NCI-H146 (cell line): ENCODE results near the gene SACM1L.
"Not testable (repeated sequence)": the region's sequence is repeated elsewhere in the genome, so short reads cannot be mapped to it uniquely, and the experiment has no call there.

Experiments
- DNase-seq: peaks from one replicate; lab custom pipeline; 2025; lab: John Stamatoyannopoulos, UW

SACM1L gene

DNA sequence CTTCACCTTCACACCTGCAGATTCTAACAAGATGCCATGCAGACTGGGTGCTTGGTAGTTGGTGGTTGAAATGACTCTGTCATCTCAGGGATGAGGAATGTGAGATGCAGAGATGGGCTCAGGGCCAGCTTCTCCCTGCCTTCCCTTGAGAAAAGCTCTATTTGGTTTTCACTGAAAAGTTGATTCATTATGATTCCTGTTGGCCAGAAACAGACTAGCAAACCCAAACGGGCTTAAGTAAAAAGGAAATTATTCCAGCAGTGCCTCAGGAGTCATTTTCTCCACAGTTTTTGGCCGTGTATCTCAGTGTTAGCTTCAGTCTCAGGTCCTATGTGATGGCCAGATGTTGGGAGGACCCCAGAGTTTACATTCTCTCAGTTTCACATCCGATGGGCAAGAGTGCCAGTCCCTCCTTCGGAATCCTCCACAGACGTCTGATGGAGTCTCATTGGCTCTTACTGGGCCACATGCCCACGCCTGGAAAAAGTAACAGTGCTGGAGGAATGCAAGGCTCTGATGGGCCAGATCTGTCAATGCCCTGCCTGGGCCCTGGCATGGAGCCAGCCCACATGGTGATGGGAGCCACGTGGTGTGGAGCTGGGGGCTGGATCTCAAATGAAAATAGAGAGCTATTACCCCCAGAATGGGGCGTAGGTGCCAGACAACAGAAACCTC, 22.3 kb upstream of the SACM1L start:
- DNase-seq, result no peak

DNA sequence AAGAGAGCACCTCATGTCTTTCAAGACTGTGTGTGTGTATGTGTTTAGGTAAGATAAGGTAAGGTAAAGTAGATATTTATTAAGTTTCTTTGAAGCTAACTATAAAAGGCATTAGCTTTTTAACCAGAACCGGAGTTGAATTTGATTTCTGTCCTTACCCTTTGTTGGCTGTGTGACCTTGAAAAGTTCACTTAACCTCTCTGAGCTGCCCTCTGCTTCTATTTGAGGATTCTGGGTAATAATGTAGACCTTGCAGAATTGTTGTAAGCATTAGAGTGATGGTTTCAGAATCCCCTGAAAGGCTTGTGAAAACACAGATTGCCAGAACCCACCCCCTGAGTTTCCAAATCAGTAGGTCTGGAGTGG, 21.6 kb upstream of the SACM1L start:
- DNase-seq, result no peak

DNA sequence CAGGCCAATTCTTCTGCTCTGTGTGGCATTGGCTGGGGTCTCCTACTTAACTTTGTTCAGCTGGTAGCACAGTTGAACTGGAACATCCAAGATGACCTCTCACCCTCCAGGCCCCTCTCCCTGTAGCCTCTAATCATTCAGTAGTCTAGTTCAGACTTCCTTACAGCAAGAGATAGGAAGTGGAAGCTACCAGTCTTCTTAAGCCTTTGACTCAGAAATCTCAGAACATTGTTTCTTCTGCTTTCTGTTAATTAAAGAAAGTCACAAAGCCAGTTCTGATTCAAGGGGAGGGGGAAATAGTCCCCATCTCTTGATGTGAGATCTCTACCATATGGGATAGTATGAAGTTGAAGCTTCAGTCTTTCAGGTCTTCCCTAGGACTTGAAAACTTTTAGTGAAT, 18.8 kb upstream of the SACM1L start:
- no peak for DNase-seq

DNA sequence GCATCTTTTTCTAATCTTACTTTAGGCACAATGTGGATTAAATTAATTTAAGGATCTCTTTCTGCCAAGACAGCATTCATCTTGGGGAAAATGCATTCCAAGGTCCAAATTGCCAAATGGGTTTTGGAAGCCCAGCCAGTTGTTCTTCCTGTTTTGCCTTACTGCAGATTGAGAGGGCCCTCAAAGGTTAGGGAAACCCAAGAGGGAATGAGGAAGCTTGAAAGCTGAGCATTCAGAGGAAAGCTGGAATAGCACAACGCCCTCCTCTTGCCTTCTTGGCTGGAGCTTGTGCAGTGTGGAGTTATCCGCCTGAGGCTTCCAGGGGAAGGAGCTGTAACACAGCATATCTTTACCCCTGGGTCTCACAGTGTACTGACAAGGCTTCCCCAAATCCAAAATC, 18.2 kb upstream of the SACM1L start:
- no peak for DNase-seq

DNA sequence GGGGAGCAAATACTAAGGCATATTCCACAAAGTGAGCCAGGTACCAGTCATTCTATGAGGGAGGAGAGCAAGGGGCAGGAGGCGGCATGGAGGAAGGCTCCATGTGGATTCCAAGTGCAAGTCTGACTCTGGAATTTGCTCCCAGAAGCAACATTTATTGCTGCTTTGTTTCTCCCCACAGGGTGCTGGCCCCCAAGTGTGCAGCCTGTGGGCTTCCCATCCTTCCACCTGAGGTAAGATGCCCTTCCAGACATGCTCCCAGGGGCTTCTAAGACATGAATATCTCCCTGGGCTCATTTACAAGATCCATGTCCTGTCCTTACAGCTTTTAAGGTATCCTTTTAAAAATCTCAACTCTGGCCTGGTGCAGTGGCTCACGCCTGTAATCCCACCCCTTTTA, 15.9 kb upstream of the SACM1L start:
- no peak for DNase-seq

DNA sequence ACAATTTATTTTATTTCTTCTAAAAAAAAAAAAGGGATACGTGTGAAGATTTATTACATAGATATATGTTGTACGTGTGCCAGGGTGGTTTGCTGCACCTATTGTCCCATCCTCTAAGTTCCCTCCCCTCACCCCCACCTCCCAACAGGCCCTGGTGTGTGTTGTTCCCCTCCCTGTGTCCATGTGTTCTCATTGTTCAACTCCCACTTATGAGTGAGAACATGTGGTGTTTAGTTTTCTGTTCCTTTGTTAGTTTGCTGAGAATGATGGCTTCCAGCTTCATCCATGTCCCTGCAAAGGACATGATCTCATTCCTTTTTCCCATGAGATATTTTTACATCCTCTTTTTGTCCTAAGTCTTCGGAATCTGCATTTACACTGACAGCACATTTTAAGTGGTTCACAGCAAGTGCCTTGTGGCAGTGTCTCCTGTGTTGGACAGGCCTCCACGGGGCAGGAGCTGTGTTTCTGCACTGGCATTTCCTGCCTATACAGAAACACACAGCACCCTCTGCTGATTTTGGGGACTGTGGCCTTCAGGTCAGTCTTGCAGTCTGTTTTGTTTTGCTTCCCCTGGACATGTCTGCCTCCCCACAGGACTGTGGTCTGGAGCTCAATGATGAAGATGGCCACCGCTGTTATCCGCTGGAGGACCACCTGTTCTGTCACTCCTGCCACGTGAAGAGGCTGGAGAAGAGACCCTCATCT, 12.7 kb upstream of the SACM1L start:
- DNase-seq, result no peak

DNA sequence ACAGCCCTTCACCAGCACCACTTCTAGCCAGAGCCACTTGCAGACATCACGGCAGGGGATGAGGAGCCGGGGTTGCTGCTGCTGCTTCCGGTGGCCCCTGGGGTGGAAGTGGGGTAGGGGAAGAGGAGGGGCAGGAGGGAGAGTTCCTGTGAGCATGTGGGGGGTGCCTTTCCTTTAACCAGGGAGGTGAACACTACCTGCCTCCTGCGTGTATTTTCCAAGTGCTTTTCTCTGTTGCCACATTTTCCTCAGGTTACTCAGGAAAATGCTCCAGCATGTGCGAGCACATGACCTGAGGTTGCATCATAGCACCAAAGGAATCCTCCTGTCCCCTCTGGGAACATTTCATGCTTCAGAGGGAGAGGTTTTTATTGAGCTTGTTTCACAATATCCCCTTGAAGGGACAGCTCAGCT, 12.2 kb upstream of the SACM1L start:
- DNase-seq, result no peak

DNA sequence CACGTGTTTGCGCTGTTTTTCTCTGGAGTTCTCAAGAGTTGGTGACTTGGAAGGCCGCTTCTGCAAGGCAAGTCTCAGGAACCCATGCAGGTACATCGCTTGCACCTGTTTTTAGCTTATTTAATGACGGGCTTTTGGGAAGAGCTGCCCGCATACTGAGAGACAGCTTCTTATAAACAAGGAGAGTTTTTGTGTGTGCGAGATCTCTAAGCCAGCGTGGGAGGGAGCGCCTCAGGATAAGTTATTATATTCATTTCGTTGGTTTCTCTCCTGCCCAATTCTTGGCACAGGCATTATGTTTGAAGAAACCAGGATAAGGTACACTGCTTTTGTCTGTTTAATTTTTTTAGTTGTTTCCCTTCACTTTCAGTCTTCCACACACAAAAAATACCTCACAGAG, 11.4 kb upstream of the SACM1L start:
- no peak for DNase-seq

DNA sequence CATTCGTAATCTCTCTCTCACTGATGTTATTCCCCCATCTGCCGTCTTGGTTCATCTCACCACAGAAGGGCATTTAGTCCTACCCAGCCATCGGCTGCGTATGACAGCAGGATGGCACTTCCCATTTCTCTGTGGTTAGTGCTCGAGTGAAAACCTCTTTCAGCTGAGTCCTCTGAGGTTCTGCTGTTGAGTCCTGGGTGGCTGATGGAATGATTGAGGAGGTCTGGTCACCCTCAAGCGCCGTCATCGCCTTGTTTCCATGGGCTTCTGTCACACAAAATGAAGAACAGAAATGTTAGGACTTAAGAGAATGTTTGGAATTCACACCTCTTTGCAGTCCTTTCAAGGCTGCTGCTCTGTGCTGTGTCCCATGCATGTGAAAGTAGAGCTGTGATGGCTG, 9.4 kb upstream of the SACM1L start:
- no peak for DNase-seq

DNA sequence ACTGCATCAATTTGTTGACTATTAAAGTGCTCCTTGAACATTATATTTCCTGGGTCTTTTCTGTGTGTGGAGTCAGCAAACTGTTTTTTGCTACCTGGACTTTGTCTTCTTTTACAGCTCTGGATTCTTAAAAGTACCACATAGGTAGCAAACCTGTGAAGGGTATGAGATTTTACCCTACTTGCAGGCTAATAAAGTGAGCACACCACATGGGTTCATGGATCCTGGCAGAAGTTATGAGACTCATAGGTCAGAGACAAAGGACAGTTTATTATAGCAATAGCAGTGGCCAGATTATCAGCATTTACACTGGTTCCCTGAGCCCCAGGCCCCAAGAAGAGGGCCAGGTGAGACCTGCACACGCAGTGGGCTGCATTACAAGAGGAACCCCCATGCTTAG, 8.0 kb upstream of the SACM1L start:
- no peak for DNase-seq

DNA sequence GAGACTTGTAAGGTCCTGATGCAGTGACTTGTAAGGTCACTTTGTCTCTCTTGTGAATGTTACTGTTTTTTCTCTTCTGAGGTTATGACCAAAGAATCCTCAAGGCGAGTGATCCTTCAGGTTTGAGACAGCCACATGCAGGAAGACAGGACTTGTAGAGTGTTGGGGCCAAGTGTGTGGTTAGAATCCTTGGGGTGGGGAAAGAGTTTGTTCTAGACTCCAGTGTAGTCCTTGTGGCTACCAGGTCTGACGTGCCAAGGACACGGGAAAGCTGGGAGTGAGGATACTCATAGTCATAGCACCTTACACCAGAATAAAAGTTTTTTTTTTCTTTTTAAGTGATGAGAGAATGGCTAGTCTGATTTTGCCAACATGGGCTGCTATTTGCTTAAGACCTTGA, 7.3 kb upstream of the SACM1L start:
- DNase-seq, result no peak

DNA sequence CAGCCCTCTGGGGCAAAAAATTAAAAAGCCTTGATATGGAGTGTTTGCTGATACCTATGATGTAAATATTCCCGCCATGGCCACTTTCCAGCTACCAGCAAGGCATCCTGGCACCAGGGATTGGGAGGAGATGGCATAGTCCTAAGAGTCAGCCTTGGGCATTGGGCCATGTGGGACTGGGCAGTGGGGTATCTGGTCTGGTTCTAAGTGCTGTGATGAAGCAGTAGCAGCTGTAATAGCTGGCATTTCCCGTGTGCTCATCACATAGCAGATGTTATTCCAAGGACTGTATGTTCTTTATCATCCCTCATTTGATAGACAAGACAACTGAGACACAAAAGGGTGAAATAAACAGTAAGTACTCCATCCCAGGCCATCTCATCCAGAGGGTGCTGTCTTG, 6.9 kb upstream of the SACM1L start:
- no peak for DNase-seq

DNA sequence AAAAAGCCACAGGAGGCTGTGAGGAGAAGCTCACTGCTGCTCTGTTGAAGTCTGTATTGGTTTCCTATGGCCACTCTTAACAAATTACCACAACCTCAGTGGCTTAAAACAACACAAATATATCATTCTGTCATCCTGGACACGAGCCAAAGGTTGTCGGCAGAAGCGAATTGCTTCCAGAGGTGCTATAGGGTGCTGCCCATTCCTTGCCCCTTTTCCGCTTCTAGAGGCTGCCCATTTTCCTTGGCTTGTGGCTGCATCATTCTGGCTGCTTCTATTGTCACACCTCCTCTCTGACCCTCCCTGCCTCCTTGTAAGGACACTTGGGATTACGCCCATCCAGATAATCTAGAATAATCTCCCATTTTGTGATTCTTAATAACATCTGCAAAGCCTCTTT, 6.4 kb upstream of the SACM1L start:
- DNase-seq, result no peak

DNA sequence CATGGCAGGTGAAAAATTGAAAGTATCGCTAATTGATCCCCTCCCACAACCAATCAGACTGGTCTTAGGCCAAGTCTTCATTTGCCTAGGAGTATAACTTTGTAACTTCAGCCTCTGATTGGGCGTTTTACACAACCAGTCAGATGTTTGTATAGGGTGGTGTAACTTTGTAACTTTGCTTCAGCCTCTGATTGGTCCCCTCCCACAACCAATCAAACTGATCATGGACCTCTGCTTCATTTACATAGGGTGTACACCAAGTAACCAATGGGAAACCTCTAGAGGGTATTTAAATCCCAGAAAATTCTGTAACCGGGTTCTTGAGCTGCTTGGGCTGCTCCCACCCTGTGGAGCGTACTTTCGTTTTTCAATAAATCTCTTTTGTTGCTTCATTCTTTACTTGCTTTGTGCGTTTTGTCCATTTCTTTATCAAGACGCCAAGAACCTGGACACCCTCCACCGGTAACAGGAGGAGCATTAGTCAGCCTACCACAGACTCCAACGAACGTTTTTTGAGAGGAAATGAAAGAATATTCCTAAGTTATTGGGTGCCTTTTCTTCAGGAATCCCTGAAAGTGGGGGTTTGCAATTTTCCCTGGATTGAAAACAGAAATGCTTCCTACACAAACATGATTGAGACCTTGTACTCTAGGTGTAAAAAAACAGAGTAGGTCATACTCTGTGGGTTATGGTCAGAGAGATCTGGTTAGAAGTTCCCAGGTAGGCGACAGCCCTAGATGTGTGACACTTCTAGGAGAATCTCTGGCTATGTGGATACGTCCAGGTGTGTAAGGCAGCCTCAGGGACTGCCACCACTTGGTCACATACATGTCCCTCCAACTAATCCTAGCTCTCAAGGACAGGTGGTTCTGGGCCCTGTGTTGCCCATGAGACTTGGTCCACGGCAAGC, 5.5 kb upstream of the SACM1L start:
- DNase-seq, result no peak

DNA sequence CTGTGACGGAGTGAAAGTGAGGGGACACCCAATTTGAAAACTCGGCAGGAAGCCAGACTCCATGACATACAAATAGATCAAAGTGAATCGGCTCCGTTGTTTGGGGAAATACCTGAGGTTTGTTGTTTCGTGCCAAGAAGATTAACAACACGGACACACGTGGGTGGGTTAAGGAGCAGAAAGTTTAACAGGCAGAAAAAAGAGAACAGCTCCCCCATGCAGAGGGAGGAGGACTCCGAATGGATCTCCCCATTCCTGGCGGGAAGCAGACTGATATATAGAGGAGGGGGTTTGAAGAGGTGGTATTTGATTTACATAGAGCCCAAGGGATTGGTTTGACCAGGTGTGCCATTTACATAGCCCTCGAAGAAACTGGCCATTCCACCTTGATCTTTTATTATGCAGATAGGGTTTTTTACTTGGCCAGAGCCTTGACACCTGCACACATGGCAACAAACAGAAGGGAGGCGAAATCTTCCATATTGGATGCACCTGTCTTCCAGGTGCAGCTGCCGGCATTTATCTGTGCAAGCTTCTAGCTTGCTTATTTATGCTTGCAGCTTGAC, 4.8 kb upstream of the SACM1L start:
- DNase-seq, result peak; percentile 91

DNA sequence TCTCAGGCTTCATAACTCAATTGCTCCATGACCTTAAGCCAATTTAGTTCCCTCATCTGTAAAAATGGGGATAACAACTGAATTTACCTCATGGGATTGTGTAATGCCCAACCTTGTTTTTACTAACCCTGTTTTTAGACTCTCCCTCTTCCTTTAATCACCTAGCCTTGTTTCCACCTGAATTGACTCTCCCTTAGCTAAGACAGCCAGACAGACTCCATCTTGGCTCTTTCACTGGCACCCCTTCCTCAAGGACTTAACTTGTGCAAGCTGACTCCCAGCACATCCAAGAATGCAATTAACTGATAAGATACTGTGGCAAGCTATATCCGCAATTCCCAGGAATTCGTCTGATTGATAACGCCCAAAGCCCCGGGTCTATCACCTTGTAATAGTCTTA, 3.5 kb upstream of the SACM1L start:
- DNase-seq, result not testable (repeated sequence)

DNA sequence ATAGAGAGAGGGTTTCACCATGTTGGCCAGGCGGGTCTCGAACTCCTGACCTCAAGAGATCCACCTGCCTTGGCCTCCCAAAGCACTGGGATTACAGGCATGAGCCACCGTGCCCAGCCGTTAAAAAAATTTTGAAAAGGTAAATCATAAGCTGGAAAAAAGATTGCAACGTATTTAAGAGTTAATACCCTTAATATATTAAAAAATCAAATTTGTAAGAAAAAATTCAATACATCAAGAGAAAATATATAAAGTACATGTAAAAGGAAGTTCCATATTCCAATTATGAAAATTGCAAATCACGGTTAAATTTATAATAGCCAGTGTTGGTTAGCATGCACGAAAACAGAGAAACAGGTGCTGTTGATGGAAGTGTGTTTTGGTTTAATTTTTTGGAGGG, 2.3 kb upstream of the SACM1L start:
- no peak for DNase-seq

DNA sequence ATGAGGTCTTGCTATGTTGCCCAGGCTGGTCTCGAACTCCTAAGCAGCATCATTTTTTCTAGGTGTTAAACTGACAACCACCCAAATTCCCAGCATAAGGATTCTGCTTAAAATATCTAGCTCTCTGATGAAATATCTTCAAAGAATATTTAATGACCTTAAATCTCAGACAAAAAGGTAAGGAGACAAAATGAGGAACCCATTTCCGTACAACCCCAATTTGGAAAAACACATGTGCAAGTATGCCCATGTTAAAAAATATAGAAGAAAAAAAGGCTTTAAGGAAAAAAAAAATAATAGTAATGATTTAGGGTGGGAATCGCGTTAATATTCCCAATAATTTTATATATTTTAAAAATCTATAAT, 1.4 kb upstream of the SACM1L start:
- no peak for DNase-seq

DNA sequence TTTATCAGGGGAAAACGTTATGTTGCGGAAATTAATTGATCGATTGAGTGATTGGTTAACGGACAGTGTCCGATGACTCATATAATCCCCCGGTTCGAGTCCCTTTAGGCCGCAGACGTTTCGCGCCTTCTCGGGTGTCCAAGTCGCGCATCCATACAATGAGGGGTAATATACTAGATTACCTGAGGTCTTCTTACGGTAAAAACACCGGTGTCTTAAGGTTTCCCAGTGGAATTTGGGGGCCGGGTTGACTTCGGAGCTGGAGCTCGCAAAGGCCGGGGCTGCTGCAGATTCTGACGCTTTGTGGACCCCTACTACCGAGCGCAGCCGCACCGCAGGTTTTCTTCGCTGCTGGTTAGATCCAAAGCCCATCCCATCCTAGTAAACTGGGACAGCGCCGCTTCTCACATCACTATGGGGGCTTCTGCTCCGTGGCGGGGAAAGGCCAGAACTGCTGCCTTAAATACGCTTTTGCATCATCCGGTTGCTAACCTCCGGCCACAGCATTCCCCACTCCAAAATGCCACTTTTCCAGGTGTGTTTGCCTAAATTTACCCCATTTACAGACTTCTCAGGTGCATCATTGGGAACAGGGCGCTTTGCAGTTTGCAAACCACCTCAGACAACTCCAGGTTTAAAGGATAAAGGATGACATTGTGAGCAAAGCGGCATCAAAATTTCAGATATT, 858 bp upstream of the SACM1L start:
- peak; percentile 69 for DNase-seq

DNA sequence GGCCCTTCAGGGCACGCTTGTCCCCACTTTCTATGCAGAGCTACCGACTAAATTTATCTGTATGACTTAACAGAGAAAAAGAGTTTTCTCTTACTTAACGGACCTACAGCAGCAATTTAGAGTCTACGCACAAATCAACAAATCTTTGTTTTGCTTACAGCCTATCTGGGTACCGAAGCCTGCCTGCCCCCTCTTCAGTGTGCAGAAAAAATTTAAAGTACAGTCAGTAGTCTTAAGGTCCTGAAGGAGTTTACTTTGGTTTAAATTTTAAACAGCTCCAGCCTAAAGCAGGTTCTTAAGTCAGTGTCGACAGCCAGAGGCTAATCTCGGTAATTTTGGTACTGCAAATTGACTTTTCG, 570 bp downstream of the SACM1L start:
- DNase-seq, result no peak

DNA sequence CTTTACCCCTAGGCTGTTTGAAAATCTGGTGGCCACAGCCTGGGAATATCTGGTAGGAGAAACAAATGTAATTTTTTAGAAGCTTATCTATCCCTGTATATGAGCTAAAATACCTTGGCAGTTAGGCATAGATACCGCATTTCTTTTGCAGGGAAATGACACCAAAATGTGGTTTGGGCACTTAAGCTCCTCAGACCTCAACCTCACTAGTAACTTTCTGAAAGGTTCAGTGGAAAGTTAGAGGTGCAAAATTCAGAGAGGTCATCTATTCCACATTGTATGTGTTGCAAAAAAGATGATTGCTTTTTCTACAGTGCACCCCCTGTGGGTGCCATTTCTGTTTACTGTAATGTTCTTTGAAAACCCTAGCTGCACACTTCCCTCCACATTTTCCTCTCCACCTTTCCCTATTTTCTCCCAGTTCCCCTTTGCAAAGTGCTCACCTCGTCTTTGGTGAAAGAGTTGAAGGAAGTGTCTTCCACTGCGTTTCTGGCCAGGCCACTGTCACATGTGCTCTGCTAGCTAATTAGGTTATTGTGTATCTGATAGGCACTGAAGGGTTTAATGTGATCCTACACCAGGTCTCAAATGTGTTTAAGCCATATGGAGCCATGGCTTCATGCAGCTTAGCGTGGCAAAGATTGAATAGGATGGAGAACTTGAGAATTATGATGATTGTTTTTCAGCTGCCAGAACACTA, 1.3 kb downstream of the SACM1L start:
- DNase-seq, result peak; percentile 24

DNA sequence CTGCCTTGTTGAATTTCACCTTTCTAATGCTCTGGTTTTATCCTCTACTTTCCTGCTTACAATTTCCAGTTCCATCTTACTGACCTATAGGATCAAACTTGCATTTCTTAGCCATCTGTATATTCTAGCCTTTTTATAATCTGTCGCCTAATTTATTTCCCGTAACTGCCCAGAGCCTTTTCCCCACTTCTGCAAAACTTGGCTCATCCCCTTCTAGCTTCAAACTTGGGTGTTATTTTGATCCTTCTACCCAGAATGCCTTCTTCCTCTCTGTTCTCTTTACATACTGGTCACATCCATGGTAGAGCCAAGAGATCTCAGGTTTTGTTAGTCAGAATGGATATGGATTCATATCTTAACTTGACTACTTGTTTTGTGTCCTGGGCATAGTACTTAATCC, 2.6 kb downstream of the SACM1L start:
- DNase-seq, result no peak
